Lower leg skin (tissue), 3 donors: Measurements from ENCODE around the gene SMIM12.

ENCODE experiments used
- POLR2A ChIP-seq, 2 donors: fragments of 450-650 bp; IDR thresholded peaks; one replicate each; pipeline ENCODE4 v1.6.1; 2016 to 2017; ENCODE audit warnings: antibody characterized with exemption in 2 of 2, mild to moderate bottlenecking in 1 of 2, moderate library complexity in 1 of 2
- TF ChIP-seq, protein P1 (sequence below), 3 donors: fragments of 450-650 bp; IDR thresholded peaks; one replicate each; pipeline ENCODE4 v1.5.1; 2016; ENCODE audit warnings: antibody characterized with exemption in 3 of 3, mild to moderate bottlenecking in 3 of 3, moderate library complexity in 2 of 3

DNA sequence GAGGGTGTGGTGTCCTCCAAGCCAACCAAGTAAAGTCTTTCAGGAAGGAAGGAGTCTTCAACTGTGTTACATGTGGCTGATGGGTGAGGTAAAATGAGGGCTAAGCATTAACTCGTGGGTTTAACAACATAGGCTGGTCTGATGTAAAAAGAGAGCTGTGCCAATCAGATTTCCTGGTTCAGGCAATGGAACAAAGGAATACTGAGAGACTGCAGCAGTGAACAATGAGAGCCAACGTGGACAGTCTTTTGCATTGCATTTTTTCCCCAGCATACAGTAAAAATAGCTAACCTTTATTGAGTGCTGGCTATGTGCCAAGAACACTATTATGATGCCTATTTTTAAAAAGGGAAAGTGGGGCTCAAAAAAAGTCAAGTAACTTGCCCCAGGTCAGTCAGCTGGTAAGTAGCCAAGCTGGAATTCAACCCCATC, 38.8 kb upstream of the SMIM12 start:
- TF ChIP-seq POLR2A (IDR thresholded peaks at IDR 0.05): no peak
- TF ChIP-seq, protein P1, sequence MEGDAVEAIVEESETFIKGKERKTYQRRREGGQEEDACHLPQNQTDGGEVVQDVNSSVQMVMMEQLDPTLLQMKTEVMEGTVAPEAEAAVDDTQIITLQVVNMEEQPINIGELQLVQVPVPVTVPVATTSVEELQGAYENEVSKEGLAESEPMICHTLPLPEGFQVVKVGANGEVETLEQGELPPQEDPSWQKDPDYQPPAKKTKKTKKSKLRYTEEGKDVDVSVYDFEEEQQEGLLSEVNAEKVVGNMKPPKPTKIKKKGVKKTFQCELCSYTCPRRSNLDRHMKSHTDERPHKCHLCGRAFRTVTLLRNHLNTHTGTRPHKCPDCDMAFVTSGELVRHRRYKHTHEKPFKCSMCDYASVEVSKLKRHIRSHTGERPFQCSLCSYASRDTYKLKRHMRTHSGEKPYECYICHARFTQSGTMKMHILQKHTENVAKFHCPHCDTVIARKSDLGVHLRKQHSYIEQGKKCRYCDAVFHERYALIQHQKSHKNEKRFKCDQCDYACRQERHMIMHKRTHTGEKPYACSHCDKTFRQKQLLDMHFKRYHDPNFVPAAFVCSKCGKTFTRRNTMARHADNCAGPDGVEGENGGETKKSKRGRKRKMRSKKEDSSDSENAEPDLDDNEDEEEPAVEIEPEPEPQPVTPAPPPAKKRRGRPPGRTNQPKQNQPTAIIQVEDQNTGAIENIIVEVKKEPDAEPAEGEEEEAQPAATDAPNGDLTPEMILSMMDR (IDR thresholded peaks at IDR 0.05): no peak
